ENCODE data around the gene OR2H2.

The OR2H2 gene

GRCh38 chr6:29608131-29608530 is 23.2 kb downstream of the OR2H2 start:
- peaks cover 98% of the 10 kb centered on the region for H3K36me3 ChIP-seq

GRCh38 chr6:29610540-29610939 is 25.6 kb downstream of the OR2H2 start:
- Histone ChIP-seq H3K4me2 (no peak overlapping the region), H3K4me3 (no peak overlapping the region), H3K9ac (no peak overlapping the region), H3K4me1 (no peaks in the 10 kb centered on the region), H3K27me3 (no peaks in the 10 kb centered on the region), H3K9me3 (no peaks in the 10 kb centered on the region), H3K27ac (no peak overlapping the region), H4K20me1 (no peaks in the 10 kb centered on the region), H3K36me3 (peaks cover 97% of the 10 kb centered on the region)
- TF ChIP-seq Cebpa-rat (IDR thresholded peaks at IDR 0.05), result no peak

More at GRCh38 chr6:29608131-29608530, 23.2 kb downstream of the OR2H2 start:
- no peak overlapping the region for H3K27ac ChIP-seq
- no peaks in the 10 kb centered on the region for H4K20me1 ChIP-seq
- H3K4me3 ChIP-seq, result no peak overlapping the region
- H3K27me3 ChIP-seq, result no peaks in the 10 kb centered on the region
- no peak overlapping the region for H3K4me2 ChIP-seq
- H3K9ac ChIP-seq, result no peak overlapping the region
- H3K9me3 ChIP-seq, result no peaks in the 10 kb centered on the region
- H3K4me1 ChIP-seq, result no peaks in the 10 kb centered on the region
- TF ChIP-seq Cebpa-rat (IDR thresholded peaks at IDR 0.05), result no peak

GRCh38 chr6:29611426-29611825 is 26.5 kb downstream of the OR2H2 start:
- Histone ChIP-seq H3K27me3 (no peaks in the 10 kb centered on the region), H3K4me1 (no peaks in the 10 kb centered on the region), H3K4me2 (no peak overlapping the region), H3K27ac (no peak overlapping the region), H3K9ac (no peak overlapping the region), H4K20me1 (no peaks in the 10 kb centered on the region), H3K4me3 (no peak overlapping the region), H3K36me3 (peaks cover 96% of the 10 kb centered on the region), H3K9me3 (no peaks in the 10 kb centered on the region)
- TF ChIP-seq Cebpa-rat (IDR thresholded peaks at IDR 0.05), result no peak

GRCh38 chr6:29617782-29618554 is 33.0 kb downstream of the OR2H2 start:
- H3K27ac ChIP-seq, result no peak overlapping the region
- no peak overlapping the region for H3K4me3 ChIP-seq
- H4K20me1 ChIP-seq, result no peaks in the 10 kb centered on the region
- peaks cover 93% of the 10 kb centered on the region for H3K36me3 ChIP-seq
- no peaks in the 10 kb centered on the region for H3K4me1 ChIP-seq
- H3K9ac ChIP-seq, result no peak overlapping the region
- H3K9me3 ChIP-seq, result no peaks in the 10 kb centered on the region
- TF ChIP-seq Cebpa-rat (IDR thresholded peaks at IDR 0.05), result no peak
- no peak overlapping the region for H3K4me2 ChIP-seq
- H3K27me3 ChIP-seq, result no peaks in the 10 kb centered on the region

GRCh38 chr6:29619578-29620160 is 34.7 kb downstream of the OR2H2 start:
- H3K4me2 ChIP-seq, result no peak overlapping the region
- H3K27ac ChIP-seq, result no peak overlapping the region
- H3K4me1 ChIP-seq, result no peaks in the 10 kb centered on the region
- no peak overlapping the region for H3K9ac ChIP-seq
- H3K27me3 ChIP-seq, result no peaks in the 10 kb centered on the region
- H3K9me3 ChIP-seq, result no peaks in the 10 kb centered on the region
- H3K36me3 ChIP-seq, result peaks cover 93% of the 10 kb centered on the region
- H3K4me3 ChIP-seq, result no peak overlapping the region
- TF ChIP-seq Cebpa-rat (IDR thresholded peaks at IDR 0.05), result no peak
- H4K20me1 ChIP-seq, result no peaks in the 10 kb centered on the region

GRCh38 chr6:29620630-29621029 is 35.7 kb downstream of the OR2H2 start:
- H3K4me2 ChIP-seq, result no peak overlapping the region

GRCh38 chr6:29624520-29624961 is 39.6 kb downstream of the OR2H2 start:
- TF ChIP-seq Cebpa-rat (IDR thresholded peaks at IDR 0.05), result no peak
- H3K9me3 ChIP-seq, result no peaks in the 10 kb centered on the region
- H4K20me1 ChIP-seq, result no peaks in the 10 kb centered on the region; the same call in 1 of the 2 replicates
- H3K4me1 ChIP-seq, result peaks cover 8% of the 10 kb centered on the region
- peaks cover 52% of the 10 kb centered on the region for H3K36me3 ChIP-seq
- no peak overlapping the region for H3K27ac ChIP-seq
- no peaks in the 10 kb centered on the region for H3K27me3 ChIP-seq
- H3K9ac ChIP-seq, result no peak overlapping the region
- H3K4me3 ChIP-seq, result no peak overlapping the region
- no peak overlapping the region for H3K4me2 ChIP-seq

More at GRCh38 chr6:29620630-29621029, 35.7 kb downstream of the OR2H2 start:
- H4K20me1 ChIP-seq, result no peaks in the 10 kb centered on the region
- TF ChIP-seq Cebpa-rat (IDR thresholded peaks at IDR 0.05), result no peak
- no peaks in the 10 kb centered on the region for H3K4me1 ChIP-seq
- H3K4me3 ChIP-seq, result no peak overlapping the region
- H3K9me3 ChIP-seq, result no peaks in the 10 kb centered on the region
- H3K9ac ChIP-seq, result no peak overlapping the region
- H3K27me3 ChIP-seq, result no peaks in the 10 kb centered on the region
- peaks cover 85% of the 10 kb centered on the region for H3K36me3 ChIP-seq
- no peak overlapping the region for H3K27ac ChIP-seq

GRCh38 chr6:29625337-29625930 is 40.5 kb downstream of the OR2H2 start:
- Histone ChIP-seq H3K27ac (no peak overlapping the region), H3K36me3 (peaks cover 43% of the 10 kb centered on the region), H3K9me3 (no peaks in the 10 kb centered on the region), H3K4me1 (peaks cover 17% of the 10 kb centered on the region), H3K9ac (no peak overlapping the region), H3K27me3 (no peaks in the 10 kb centered on the region), H3K4me2 (no peak overlapping the region), H3K4me3 (no peak overlapping the region), H4K20me1 (peaks cover 6% of the 10 kb centered on the region)
- no peak for TF ChIP-seq Cebpa-rat (IDR thresholded peaks at IDR 0.05)

GRCh38 chr6:29626948-29627754 is 42.2 kb downstream of the OR2H2 start:
- Histone ChIP-seq H3K27me3 (no peaks in the 10 kb centered on the region), H3K4me2 (peak overlapping the region; percentile 76), H3K4me1 (peaks cover 34% of the 10 kb centered on the region), H3K9me3 (no peaks in the 10 kb centered on the region), H3K36me3 (peaks cover 26% of the 10 kb centered on the region), H3K27ac (peak overlapping the region; percentile 64), H4K20me1 (peaks cover 23% of the 10 kb centered on the region), H3K4me3 (peak overlapping the region; percentile 61), H3K9ac (peak overlapping the region; percentile 50; the same call in 1 of the 2 replicates)
- TF ChIP-seq Cebpa-rat (IDR thresholded peaks at IDR 0.05), result no peak
